Measurements from ENCODE around the gene HSD3B7. TPM values are rescaled to one million over a fixed set of nuclear protein-coding genes. Genes with fewer than 3 reads are reported as not detected.
A peak's percentile ranks its signal among the peaks of the same experiment; 100 is the strongest.

The HSD3B7 gene
- total and polyA plus RNA-seq, 8 donors: 2.9 to 52.7 (median 10.3) TPM

DNA sequence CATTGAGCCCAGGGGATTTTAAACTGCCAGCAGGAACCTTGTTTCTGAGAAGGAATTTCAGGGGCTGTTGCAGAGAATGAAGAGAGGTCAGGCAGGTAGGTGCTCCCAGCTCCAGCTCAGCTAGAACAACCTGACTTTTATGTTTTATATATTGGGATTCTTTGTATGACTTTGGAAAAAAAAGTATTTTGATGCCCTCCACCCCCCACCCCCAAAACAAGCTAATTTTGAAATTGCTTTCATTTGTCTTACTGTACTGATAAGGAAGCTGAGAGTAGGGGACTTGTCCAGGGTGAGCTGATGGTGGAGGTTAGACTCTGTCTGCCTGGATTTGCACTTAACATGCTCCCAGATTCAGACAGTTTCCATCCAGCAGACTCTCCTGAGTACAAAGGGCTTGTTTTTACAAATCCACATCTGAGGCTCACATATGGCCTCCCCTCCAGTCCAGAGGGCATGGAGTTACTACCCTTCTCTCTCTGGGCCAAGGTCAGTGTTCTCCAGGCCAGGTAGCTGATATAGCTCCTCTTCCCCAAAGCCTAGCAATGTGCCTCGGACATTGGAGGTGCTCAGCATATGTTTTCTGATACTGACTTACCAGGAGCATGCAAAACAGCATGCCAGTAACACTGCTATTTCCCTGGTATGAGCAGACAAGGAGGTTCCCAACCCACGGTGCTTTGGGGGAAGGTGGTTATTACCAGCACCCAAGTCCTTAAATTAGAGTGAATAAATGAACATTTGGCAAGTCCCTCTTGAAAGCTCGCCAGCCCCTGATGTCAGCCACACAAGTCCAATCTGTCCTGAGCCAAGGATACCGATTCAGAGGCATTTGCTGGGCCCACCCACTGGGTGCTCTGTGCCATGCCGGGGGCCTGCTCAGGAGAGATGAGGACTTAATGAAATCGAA, 14.1 kb downstream of the HSD3B7 start:
- Histone ChIP-seq H3K9me3 (no peaks in the 10 kb centered on the region), H3K36me3 (no peaks in the 10 kb centered on the region), H3K4me3 (no peak overlapping the region), H3K27me3 (peaks cover 0 to 27% (median 5%) of the 10 kb centered on the region in 3 donors), H3K27ac (peak overlapping the region in 2 of 5 donors; percentile 77 to 82), H3K4me1 (peaks cover 14 to 19% (median 16%) of the 10 kb centered on the region in 4 donors)
- no peak for DNase-seq
- intact Hi-C loops (cut with DNase I; ENCODE audit: low total_unique reads): no loop called here
- 70 to 75% (median 72%) methylated on average over 6 of the region's 6 CpGs for WGBS, 5 donors
- TF ChIP-seq POLR2A (IDR thresholded peaks at IDR 0.05) (no peak), EP300 (IDR thresholded peaks at IDR 0.05) (no peak), POLR2AphosphoS5 (IDR thresholded peaks at IDR 0.05) (no peak)
- TF ChIP-seq, protein P1, sequence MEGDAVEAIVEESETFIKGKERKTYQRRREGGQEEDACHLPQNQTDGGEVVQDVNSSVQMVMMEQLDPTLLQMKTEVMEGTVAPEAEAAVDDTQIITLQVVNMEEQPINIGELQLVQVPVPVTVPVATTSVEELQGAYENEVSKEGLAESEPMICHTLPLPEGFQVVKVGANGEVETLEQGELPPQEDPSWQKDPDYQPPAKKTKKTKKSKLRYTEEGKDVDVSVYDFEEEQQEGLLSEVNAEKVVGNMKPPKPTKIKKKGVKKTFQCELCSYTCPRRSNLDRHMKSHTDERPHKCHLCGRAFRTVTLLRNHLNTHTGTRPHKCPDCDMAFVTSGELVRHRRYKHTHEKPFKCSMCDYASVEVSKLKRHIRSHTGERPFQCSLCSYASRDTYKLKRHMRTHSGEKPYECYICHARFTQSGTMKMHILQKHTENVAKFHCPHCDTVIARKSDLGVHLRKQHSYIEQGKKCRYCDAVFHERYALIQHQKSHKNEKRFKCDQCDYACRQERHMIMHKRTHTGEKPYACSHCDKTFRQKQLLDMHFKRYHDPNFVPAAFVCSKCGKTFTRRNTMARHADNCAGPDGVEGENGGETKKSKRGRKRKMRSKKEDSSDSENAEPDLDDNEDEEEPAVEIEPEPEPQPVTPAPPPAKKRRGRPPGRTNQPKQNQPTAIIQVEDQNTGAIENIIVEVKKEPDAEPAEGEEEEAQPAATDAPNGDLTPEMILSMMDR (IDR thresholded peaks at IDR 0.05): no peak

DNA sequence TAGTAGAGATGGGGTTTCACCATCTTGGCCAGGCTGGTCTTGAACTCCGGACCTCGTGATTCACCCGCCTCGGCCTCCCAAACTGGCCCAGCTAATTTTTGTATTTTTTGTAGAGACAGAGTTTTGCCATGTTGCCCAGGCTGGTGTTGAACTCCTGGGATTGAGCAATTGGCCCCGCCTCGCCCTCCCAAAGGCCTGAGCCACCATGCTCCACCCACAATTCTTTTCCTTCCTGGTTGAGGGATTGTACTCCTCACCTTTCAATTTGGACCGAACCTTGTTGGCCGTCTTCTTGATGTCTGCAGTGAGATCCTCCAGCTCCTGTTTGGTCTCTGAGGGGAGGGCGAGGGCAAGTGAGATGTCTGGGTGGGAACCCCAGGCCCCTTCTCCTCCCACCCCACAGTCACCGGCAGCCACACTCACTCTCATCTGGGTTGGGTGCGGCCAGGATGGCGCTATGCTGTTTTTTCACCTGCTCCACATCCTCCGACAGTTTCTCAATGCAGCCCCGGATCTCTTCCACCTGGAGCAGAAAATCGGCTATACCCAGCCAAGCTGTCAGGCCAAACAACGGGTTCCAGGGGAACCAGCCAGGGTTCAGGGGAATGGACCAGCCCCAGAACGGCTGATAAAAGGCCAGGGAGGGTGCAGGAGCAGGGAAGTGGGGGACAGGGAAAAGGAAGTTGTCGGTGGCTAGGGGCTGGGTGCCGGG, 15.8 kb downstream of the HSD3B7 start:
- Histone ChIP-seq H3K9me3 (no peaks in the 10 kb centered on the region), H3K4me1 (peaks cover 14 to 19% (median 16%) of the 10 kb centered on the region in 4 donors), H3K27me3 (peaks cover 0 to 39% (median 5%) of the 10 kb centered on the region in 3 donors), H3K27ac (no peak overlapping the region), H3K4me3 (no peak overlapping the region), H3K36me3 (no peaks in the 10 kb centered on the region)
- TF ChIP-seq, protein P1 (IDR thresholded peaks at IDR 0.05): no peak
- TF ChIP-seq POLR2AphosphoS5 (IDR thresholded peaks at IDR 0.05) (no peak), EP300 (IDR thresholded peaks at IDR 0.05) (no peak), POLR2A (IDR thresholded peaks at IDR 0.05) (no peak)
- no peak for DNase-seq
- intact Hi-C loops (cut with DNase I; ENCODE audit: low total_unique reads): no loop called here
- WGBS, 5 donors: 81 to 88% (median 84%) methylated on average over 16 to 19 of the region's 19 CpGs

DNA sequence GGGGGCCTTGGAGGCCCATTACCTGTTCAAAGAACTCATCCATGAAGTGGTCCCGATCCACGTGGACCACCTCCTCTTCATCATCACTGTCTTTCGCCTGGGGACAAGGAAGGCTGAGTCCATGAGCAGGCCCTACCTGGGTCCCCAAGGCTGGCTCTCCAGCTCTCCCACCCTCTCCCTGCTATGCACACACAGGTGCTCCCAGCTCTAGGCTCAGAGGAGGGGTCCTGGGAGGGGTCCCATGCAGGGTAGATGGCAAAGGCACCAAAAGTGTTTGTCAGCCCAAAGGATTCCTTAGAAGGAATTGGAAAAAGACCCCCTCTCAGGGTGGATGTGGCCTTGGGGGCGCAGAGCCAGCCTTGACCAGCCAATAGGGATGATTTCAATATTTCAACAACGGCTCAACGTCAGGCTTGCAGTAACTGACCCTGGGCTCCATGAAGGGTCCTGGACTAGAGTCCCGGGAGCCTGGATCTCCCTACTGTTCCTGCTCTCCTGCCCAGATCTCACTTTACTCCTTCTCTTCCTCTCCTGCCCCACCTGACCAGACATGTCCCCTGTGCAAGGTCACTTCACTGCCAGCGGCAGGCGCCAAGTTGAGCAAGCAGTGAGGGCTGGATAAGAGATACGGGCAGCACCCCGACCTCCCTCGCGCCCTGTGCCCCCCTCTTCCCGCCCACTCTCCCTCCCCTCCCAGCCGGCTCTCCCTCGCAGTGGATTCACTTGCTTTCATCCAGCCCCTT, 16.7 kb downstream of the HSD3B7 start:
- peak; percentile 42 to 63 for DNase-seq
- Histone ChIP-seq H3K27me3 (peaks cover 0 to 44% (median 4%) of the 10 kb centered on the region in 3 donors), H3K9me3 (no peaks in the 10 kb centered on the region), H3K27ac (no peak overlapping the region), H3K4me1 (peaks cover 11 to 13% (median 12%) of the 10 kb centered on the region in 4 donors), H3K36me3 (no peaks in the 10 kb centered on the region), H3K4me3 (no peak overlapping the region)
- intact Hi-C loops (cut with DNase I; ENCODE audit: low total_unique reads): no loop called here
- TF ChIP-seq, protein P1 (IDR thresholded peaks at IDR 0.05): no peak
- TF ChIP-seq POLR2A (IDR thresholded peaks at IDR 0.05): no peak
- no peak for TF ChIP-seq POLR2AphosphoS5 (IDR thresholded peaks at IDR 0.05)
- no peak for TF ChIP-seq EP300 (IDR thresholded peaks at IDR 0.05)
- WGBS, 5 donors: 40 to 58% (median 45%) methylated on average over 16 of the region's 16 CpGs

DNA sequence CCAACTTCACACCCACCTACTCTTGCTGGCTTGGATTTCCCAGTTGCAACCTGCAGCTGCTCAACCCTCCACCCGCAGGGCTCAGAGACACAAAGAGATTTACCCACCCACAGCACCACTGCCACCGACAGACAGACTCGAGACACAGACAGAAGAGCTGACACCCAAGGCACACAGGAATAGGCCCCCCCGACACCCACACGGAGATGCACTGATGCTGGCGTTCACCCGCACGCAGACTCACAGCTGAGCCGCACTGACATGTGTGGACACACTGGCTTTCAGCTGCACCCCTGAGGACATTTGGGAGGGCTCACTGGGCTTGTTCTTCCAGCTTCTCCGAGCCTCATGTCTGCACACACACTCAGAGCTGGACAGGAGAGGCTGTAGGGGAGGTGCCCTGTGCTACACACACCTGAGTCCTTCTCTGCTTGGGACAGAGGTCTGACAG, 17.3 kb downstream of the HSD3B7 start:
- no peaks in the 10 kb centered on the region for H3K36me3 ChIP-seq
- H3K9me3 ChIP-seq: no peaks in the 10 kb centered on the region
- DNase-seq: no peak

More for the DNA sequence above, 17.3 kb downstream of the HSD3B7 start:
- intact Hi-C loops (cut with DNase I; ENCODE audit: low total_unique reads): no loop called here
- TF ChIP-seq POLR2AphosphoS5 (IDR thresholded peaks at IDR 0.05) (no peak), EP300 (IDR thresholded peaks at IDR 0.05) (no peak), POLR2A (IDR thresholded peaks at IDR 0.05) (no peak)
- TF ChIP-seq, protein P1 (IDR thresholded peaks at IDR 0.05): no peak
- H3K4me3 ChIP-seq: no peak overlapping the region
- 57 to 77% (median 60%) methylated on average over 9 to 10 of the region's 10 CpGs for WGBS, 5 donors
- H3K27me3 ChIP-seq: peaks cover 0 to 46% (median 4%) of the 10 kb centered on the region in 3 donors
- peaks cover 6 to 7% (median 7%) of the 10 kb centered on the region in 4 donors for H3K4me1 ChIP-seq
- H3K27ac ChIP-seq: no peak overlapping the region
